Transverse colon (tissue), 4 donors: Measurements from ENCODE around the gene APOC3. TPM values are rescaled to one million over a fixed set of nuclear protein-coding genes. Genes with fewer than 3 reads are reported as not detected.

Source experiments
- DNase-seq: peaks from one replicate; pipeline ENCODE4 v3.0.0-alpha.2; 2019
- H3K27ac ChIP-seq, 4 donors: fragments of 200-600 bp; sonication (generic); 2 replicates each; pipeline ENCODE4 v1.5.1; 2016 to 2018; ENCODE audit warnings: inconsistent platforms in 4 of 4
- H3K27me3 ChIP-seq: fragments of 200-600 bp; sonication (generic); 2 replicates; pipeline ENCODE4 v1.5.1; 2017; ENCODE audit warnings: inconsistent platforms
- H3K36me3 ChIP-seq, 4 donors: fragments of 200-600 bp; sonication (generic); 2 replicates each; pipeline ENCODE4 v1.5.1; 2017 to 2019; ENCODE audit warnings: inconsistent platforms in 4 of 4
- H3K4me1 ChIP-seq, 4 donors: fragments of 200-600 bp; sonication (generic); 2 replicates each; pipeline ENCODE4 v1.5.1; 2017 to 2020; ENCODE audit warnings: inconsistent platforms in 4 of 4
- H3K4me3 ChIP-seq, 4 donors: fragments of 200-600 bp; sonication (generic); 1 replicate in 1 of 4; 2 replicates in 3 of 4; pipeline versions ENCODE4 v1.5.1 to v1.6.1; 2017 to 2019; ENCODE audit warnings: inconsistent platforms in 4 of 4
- H3K9me3 ChIP-seq, 2 donors: fragments of 200-600 bp; sonication (generic); 2 replicates each; pipeline ENCODE4 v1.5.1; 2017 to 2019; ENCODE audit warnings: inconsistent platforms in 2 of 2
- EP300 ChIP-seq: sonication (generic); formaldehyde crosslinking; IDR thresholded peaks from one replicate; pipeline ENCODE4 v1.6.1; 2017; ENCODE audit warnings: antibody characterized with exemption, low read depth
- POLR2A ChIP-seq: fragments of 450-650 bp; IDR thresholded peaks from one replicate; pipeline ENCODE4 v1.6.1; 2016; ENCODE audit warnings: antibody characterized with exemption, mild to moderate bottlenecking, moderate library complexity
- POLR2AphosphoS5 ChIP-seq, 3 donors: sonication (generic); formaldehyde crosslinking; IDR thresholded peaks; one replicate each; pipeline ENCODE4 v1.6.1; 2016; ENCODE audit warnings: antibody characterized with exemption in 3 of 3
- WGBS, 2 donors: methylation state at CpG; one replicate each; pipeline ENCODE4 v1.1.5; 2018; ENCODE audit warnings: low coverage in 1 of 2; 5-methylcytosine and 5-hydroxymethylcytosine counted together
- in situ Hi-C, 4 donors: fragments of 200-750 bp; cut with MboI; loops; one replicate each; pipeline versions ENCODE4 v1.15.0 to v1.15.1; 2017; ENCODE audit warnings: low sequenced_read_pairs in 3 of 4, low pct_ligation_motif_present in 1 of 4, low pct_unique_long_range_greater_than_20kb in 1 of 4
- intact Hi-C: fragments of 100-400 bp; cut with DNase I; formaldehyde crosslinking; loops from one replicate; pipeline ENCODE4 v1.15.1; 2023; ENCODE audit warnings: low total_unique reads
- total RNA-seq, 4 donors: library from RNA; depleted of rRNA; stranded (reverse); fragments of >200 nt; gene quantifications; one replicate each; pipeline ENCODE4 v1.1.0, GENCODE V29; 2016
- TF ChIP-seq, protein P1 (sequence below), 5 experiments: fragments of 200-600 bp in 3 of 5; fragments of 450-650 bp in 2 of 5; sonication (generic) in 3 of 5; IDR thresholded peaks; 1 replicate in 2 of 5; 2 replicates in 3 of 5; pipeline ENCODE4 v1.5.1; 2016 to 2017; ENCODE audit warnings: antibody characterized with exemption in 5 of 5, inconsistent platforms in 3 of 5, mild to moderate bottlenecking in 2 of 5, moderate library complexity in 1 of 5

The APOC3 gene
- total RNA-seq, 4 donors from 2014 or later, result 3.0 to 5.3 TPM; not detected in 2

DNA sequence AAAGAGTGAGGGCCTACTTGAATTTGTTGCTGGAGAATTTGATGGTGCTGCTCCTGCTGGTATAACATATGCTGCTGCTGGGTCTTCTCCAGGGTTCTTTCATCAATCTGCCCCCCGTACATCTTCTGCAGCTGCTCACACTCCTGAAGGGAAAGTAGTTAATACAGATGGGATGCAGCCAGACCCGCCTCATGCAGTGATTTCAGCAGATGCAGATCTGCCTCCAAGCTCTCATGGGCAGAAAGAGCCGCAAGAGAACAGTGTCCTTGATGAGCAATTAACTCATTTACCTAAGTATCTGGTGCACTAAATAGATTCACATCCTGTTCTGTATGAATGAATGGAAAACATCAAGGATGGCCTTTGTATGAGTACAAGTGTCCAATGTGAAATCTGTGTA, 32.5 kb downstream of the APOC3 start:
- 80 to 93% methylated on average over 1 to 3 of the region's 3 CpGs for WGBS, 2 donors

DNA sequence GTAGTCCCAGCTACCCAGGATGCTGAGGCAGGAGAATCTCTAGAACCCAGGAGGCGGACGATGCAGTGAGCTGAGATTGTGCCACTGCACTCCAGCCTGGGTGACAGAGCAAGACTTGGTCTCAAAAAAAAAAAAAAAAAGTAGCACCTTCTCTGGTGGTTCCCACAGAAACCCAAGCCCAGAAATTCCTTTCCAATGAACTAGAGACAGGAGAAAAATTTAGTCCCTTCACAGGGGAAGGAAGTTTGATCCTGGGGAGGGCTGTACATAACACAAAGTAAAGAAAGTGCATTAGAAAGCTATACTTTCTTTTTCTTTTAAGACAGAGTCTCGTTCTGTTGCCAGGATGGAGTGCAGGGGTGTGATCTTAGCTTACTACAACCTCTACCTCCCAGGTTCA, 33.2 kb downstream of the APOC3 start:
- Histone ChIP-seq H3K36me3 (peaks cover 0 to 50% (median 22%) of the 10 kb centered on the region in 4 donors), H3K9me3 (no peaks in the 10 kb centered on the region), H3K27me3 (no peaks in the 10 kb centered on the region), H3K4me3 (no peak overlapping the region), H3K4me1 (no peaks in the 10 kb centered on the region), H3K27ac (no peak overlapping the region)
- DNase-seq, result no peak
- intact Hi-C loops (loop anchor here (1.0 kb wide), 1 partner anchor 30 kb away; no protein-coding TSS in a partner anchor), in situ Hi-C loops (no loop called here)
- 88 to 100% methylated on average over 1 to 3 of the region's 3 CpGs for WGBS, 2 donors
- TF ChIP-seq POLR2A, result no peak
- TF ChIP-seq EP300, result no peak
- TF ChIP-seq, protein P1, sequence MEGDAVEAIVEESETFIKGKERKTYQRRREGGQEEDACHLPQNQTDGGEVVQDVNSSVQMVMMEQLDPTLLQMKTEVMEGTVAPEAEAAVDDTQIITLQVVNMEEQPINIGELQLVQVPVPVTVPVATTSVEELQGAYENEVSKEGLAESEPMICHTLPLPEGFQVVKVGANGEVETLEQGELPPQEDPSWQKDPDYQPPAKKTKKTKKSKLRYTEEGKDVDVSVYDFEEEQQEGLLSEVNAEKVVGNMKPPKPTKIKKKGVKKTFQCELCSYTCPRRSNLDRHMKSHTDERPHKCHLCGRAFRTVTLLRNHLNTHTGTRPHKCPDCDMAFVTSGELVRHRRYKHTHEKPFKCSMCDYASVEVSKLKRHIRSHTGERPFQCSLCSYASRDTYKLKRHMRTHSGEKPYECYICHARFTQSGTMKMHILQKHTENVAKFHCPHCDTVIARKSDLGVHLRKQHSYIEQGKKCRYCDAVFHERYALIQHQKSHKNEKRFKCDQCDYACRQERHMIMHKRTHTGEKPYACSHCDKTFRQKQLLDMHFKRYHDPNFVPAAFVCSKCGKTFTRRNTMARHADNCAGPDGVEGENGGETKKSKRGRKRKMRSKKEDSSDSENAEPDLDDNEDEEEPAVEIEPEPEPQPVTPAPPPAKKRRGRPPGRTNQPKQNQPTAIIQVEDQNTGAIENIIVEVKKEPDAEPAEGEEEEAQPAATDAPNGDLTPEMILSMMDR (IDR thresholded peaks at IDR 0.05), result no peak
- no peak for TF ChIP-seq POLR2AphosphoS5 (IDR thresholded peaks at IDR 0.05)

More for the DNA sequence above, 32.5 kb downstream of the APOC3 start:
- no peak for TF ChIP-seq POLR2AphosphoS5 (IDR thresholded peaks at IDR 0.05)
- no peak for TF ChIP-seq EP300
- no peak for TF ChIP-seq POLR2A
- TF ChIP-seq, protein P1 (IDR thresholded peaks at IDR 0.05), result no peak
- intact Hi-C loops, result loop anchor here (1.0 kb wide), 1 partner anchor 29 kb away; no protein-coding TSS in a partner anchor
- Histone ChIP-seq H3K9me3 (no peaks in the 10 kb centered on the region), H3K27me3 (no peaks in the 10 kb centered on the region), H3K36me3 (peaks cover 0 to 45% (median 22%) of the 10 kb centered on the region in 4 donors), H3K4me1 (no peaks in the 10 kb centered on the region), H3K4me3 (no peak overlapping the region), H3K27ac (no peak overlapping the region)
- in situ Hi-C loops, result no loop called here
- DNase-seq, result no peak

DNA sequence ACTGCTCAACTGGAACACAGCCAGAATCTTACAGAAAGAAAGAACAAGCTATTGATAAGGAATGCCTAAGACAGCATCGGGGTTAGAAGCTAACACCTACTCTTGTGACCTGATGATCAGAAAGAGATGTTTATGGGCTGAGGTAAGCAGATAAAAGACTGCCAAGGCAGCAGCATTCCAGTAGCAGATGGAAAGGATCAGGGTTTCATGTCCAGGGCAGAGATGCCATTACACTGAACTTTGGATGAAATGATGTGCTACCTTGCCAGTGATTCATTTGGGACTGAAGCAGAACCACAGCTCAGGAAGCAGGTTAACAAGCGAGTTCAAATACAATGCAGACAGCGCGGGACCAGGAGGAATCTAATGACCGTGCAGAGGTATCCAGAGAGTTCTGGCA, 34.8 kb downstream of the APOC3 start:
- WGBS, 2 donors, result 94 to 100% methylated on average over 4 to 5 of the region's 5 CpGs
- H3K36me3 ChIP-seq, result peaks cover 0 to 50% (median 23%) of the 10 kb centered on the region in 4 donors
- no peak for DNase-seq

DNA sequence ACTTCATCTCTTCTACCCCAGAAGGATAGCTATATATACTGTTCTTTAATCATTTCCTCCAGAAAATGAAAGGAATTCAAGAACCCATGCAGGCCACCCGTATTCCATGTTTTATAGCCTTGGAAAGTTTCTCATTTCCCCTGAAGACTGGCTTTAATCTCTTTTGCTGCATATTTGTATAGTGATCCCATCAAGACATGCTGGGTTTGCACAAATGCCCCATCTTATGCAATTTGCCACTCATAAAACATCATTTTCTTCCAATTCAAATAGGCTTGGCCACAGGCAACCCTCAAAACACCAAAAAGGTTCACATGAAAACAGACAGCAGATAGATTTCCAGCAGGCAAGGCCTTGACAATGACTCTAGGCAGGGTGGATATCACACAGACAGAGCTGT, 36.0 kb downstream of the APOC3 start:
- intact Hi-C loops, result no loop called here
- Histone ChIP-seq H3K4me1 (no peaks in the 10 kb centered on the region), H3K4me3 (no peak overlapping the region), H3K27ac (no peak overlapping the region), H3K27me3 (no peaks in the 10 kb centered on the region), H3K9me3 (no peaks in the 10 kb centered on the region), H3K36me3 (peaks cover 0 to 51% (median 24%) of the 10 kb centered on the region in 4 donors)
- 56 to 60% methylated on average over 1 of the region's 1 CpG for WGBS, 2 donors
- in situ Hi-C loops, result no loop called here
- no peak for DNase-seq
- TF ChIP-seq EP300 (no peak), POLR2AphosphoS5 (IDR thresholded peaks at IDR 0.05) (no peak), POLR2A (no peak)
- TF ChIP-seq, protein P1 (IDR thresholded peaks at IDR 0.05), result no peak

More for the DNA sequence above, 34.8 kb downstream of the APOC3 start:
- Histone ChIP-seq H3K27ac (no peak overlapping the region), H3K27me3 (no peaks in the 10 kb centered on the region), H3K9me3 (no peaks in the 10 kb centered on the region), H3K4me1 (no peaks in the 10 kb centered on the region), H3K4me3 (no peak overlapping the region)
- TF ChIP-seq, protein P1 (IDR thresholded peaks at IDR 0.05), result no peak
- TF ChIP-seq POLR2AphosphoS5 (IDR thresholded peaks at IDR 0.05), result no peak
- no peak for TF ChIP-seq POLR2A
- no peak for TF ChIP-seq EP300
- intact Hi-C loops (no loop called here), in situ Hi-C loops (no loop called here)
